ENCODE measurements around the gene EFCAB11. TPM values are rescaled to one million over a fixed set of nuclear protein-coding genes. Genes with fewer than 3 reads are reported as not detected.

Gene EFCAB11
- total RNA-seq, 2 donors from 2014 or later = 1.1 to 1.9 TPM

DNA sequence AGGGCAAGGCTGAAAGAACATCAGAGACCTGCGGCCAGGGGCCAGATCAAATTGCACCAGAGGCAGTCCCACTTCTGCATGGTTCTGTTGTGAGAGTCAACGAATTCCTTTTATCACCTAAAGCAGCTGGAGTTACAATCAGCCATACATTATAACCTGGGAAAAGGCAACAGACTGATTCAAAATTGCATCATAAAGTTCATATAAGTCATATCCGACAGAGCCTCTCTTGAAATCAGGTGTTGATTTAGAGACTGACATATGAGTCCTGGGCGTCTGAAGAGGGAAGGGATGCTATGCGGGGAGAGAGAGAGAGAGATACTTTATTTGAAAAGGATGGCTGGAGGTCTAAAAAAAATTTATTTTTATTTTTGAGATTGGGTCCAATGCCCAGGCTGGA lies 89.4 kb downstream of the EFCAB11 start:
- DNase-seq (no peak), ATAC-seq (no peak)
- H3K4me3 Mint-ChIP-seq = no peak overlapping the region
- H3K27me3 Mint-ChIP-seq = peaks cover 4% of the 10 kb centered on the region
- no peaks in the 10 kb centered on the region for H3K4me1 Mint-ChIP-seq
- peaks cover 4% of the 10 kb centered on the region for H3K9me3 ChIP-seq (ENCODE audit: control insufficient read depth, low read length, poor library complexity, severe bottlenecking)
- H3K36me3 Mint-ChIP-seq (ENCODE audit: low read depth) = no peaks in the 10 kb centered on the region
- no peak overlapping the region for H3K27ac Mint-ChIP-seq

DNA sequence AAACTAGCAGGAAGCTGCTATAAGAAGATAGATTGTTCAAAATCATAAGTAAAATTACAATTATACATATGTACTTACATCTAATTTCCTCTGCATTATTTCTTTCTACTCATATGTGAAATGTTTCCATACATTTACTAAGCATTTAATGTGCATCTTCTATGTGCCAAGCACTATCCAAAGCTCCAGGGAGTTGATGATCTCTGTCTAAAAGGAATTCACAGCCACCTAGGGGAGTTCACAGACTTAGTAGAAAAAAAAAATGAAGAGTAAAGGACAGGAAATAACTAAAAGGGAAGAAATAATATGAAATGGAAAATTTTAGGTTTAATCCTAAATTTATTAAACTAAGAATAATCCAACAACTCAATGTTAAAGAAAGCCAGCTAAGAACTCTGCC lies 91.7 kb downstream of the EFCAB11 start:
- peaks cover 4% of the 10 kb centered on the region for H3K27me3 Mint-ChIP-seq
- H3K27ac Mint-ChIP-seq = no peak overlapping the region

GRCh38 chr14:89861630-89862029 lies 92.9 kb downstream of the EFCAB11 start:
- Mint-ChIP-seq H3K27me3 (peaks cover 4% of the 10 kb centered on the region), H3K27ac (no peak overlapping the region), H3K4me1 (no peaks in the 10 kb centered on the region), H3K4me3 (no peak overlapping the region), H3K36me3 (ENCODE audit: low read depth) (no peaks in the 10 kb centered on the region)
- ATAC-seq (no peak), DNase-seq (no peak)
- H3K9me3 ChIP-seq (ENCODE audit: control insufficient read depth, low read length, poor library complexity, severe bottlenecking) = no peaks in the 10 kb centered on the region

More for the DNA sequence above, 91.7 kb downstream of the EFCAB11 start:
- peaks cover 3% of the 10 kb centered on the region for H3K9me3 ChIP-seq (ENCODE audit: control insufficient read depth, low read length, poor library complexity, severe bottlenecking)
- Mint-ChIP-seq H3K4me1 (no peaks in the 10 kb centered on the region), H3K4me3 (no peak overlapping the region), H3K36me3 (ENCODE audit: low read depth) (no peaks in the 10 kb centered on the region)
- DNase-seq (no peak), ATAC-seq (no peak)

- Mint-ChIP-seq H3K27ac (no peak overlapping the region), H3K27me3 (no peaks in the 10 kb centered on the region), H3K36me3 (ENCODE audit: low read depth) (peaks cover 2% of the 10 kb centered on the region), H3K4me1 (peaks cover 2% of the 10 kb centered on the region), H3K4me3 (no peak overlapping the region)
- H3K9me3 ChIP-seq (ENCODE audit: control insufficient read depth, low read length, poor library complexity, severe bottlenecking) = no peaks in the 10 kb centered on the region
- no peak for DNase-seq
- no peak for ATAC-seq
Measured at GRCh38 chr14:89858089-89858488, 96.4 kb downstream of the EFCAB11 start.

- no peak for ATAC-seq
- H3K27ac Mint-ChIP-seq = no peak overlapping the region
Measured at GRCh38 chr14:89856871-89857345, 97.6 kb downstream of the EFCAB11 start.

GRCh38 chr14:89855961-89856656 lies 98.4 kb downstream of the EFCAB11 start:
- H3K4me1 Mint-ChIP-seq = peaks cover 4% of the 10 kb centered on the region
- ATAC-seq = no peak

More at GRCh38 chr14:89856871-89857345, 97.6 kb downstream of the EFCAB11 start:
- Mint-ChIP-seq H3K4me3 (no peak overlapping the region), H3K36me3 (ENCODE audit: low read depth) (peaks cover 2% of the 10 kb centered on the region), H3K27me3 (no peaks in the 10 kb centered on the region), H3K4me1 (peaks cover 2% of the 10 kb centered on the region)
- no peak for DNase-seq
- H3K9me3 ChIP-seq (ENCODE audit: control insufficient read depth, low read length, poor library complexity, severe bottlenecking) = no peaks in the 10 kb centered on the region

DNA sequence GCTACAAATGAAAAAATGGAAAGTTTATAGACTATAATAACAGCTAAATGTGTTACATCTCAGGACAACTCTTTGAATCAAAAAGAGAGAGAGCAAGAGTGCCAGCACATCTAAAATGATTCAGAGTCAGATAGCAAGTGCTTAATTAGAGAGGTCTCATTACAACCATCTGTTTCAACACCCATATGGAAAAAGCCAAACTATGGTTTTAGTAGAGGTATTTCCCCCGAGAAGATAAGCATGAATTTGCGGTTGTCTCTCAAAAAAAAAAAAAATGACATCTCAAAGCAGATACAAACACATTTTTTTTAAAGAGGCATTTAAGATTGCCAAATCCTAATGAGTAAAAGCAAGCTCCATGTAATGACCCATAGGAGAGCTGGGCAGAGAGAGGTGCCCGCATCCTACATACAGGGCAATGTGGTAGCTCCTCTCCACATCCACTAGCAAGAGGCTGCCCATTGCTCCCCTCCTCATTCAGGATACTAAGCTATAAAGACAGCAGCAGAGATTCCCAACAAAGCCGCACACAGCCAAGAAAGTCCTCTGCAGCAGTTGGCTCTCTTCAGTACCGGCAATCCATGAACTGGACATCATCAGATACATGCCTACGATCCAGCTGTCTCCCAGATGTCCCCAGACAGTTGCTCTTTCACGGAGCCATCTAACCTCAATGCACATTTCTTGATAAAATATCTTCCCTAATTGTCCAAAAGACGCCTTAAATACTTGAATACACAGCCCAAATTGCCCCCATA lies 100.4 kb downstream of the EFCAB11 start:
- Mint-ChIP-seq H3K4me3 (no peak overlapping the region), H3K27me3 (no peaks in the 10 kb centered on the region), H3K36me3 (ENCODE audit: low read depth) (peaks cover 4% of the 10 kb centered on the region), H3K27ac (no peak overlapping the region), H3K4me1 (peaks cover 4% of the 10 kb centered on the region)
- no peaks in the 10 kb centered on the region for H3K9me3 ChIP-seq (ENCODE audit: control insufficient read depth, low read length, poor library complexity, severe bottlenecking)
- no peak for DNase-seq
- ATAC-seq = no peak

More at GRCh38 chr14:89855961-89856656, 98.4 kb downstream of the EFCAB11 start:
- H3K9me3 ChIP-seq (ENCODE audit: control insufficient read depth, low read length, poor library complexity, severe bottlenecking) = no peaks in the 10 kb centered on the region
- H3K36me3 Mint-ChIP-seq (ENCODE audit: low read depth) = peaks cover 4% of the 10 kb centered on the region
- no peaks in the 10 kb centered on the region for H3K27me3 Mint-ChIP-seq
- no peak overlapping the region for H3K27ac Mint-ChIP-seq
- no peak for DNase-seq
- no peak overlapping the region for H3K4me3 Mint-ChIP-seq

DNA sequence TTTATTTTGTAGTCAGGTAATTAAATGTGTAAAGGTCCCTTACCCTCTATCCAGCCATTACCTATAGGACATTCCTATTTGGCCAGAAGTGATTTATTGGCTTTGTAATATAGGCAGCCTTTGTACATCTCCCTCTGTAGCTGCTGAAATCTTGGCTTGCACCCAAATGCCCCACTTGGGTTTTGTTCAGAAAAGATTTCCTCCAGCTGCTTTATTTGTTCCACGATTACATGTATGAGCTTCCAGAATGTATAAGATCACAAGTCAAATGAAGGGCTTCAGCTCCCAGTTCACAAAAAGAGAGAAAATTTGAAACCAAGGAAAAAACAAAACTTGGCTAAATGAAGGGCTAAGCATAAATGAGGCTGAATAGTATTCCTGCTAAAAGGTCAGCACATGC lies 103.4 kb downstream of the EFCAB11 start:
- no peaks in the 10 kb centered on the region for H3K27me3 Mint-ChIP-seq

GRCh38 chr14:89849931-89850330 lies 104.6 kb downstream of the EFCAB11 start:
- DNase-seq (no peak), ATAC-seq (no peak)
- Mint-ChIP-seq H3K36me3 (ENCODE audit: low read depth) (peaks cover 2% of the 10 kb centered on the region), H3K27ac (no peak overlapping the region), H3K27me3 (no peaks in the 10 kb centered on the region), H3K4me1 (peaks cover 2% of the 10 kb centered on the region), H3K4me3 (no peak overlapping the region)
- no peaks in the 10 kb centered on the region for H3K9me3 ChIP-seq (ENCODE audit: control insufficient read depth, low read length, poor library complexity, severe bottlenecking)

More for the DNA sequence above, 103.4 kb downstream of the EFCAB11 start:
- no peak for ATAC-seq
- no peak overlapping the region for H3K27ac Mint-ChIP-seq
- no peak for DNase-seq
- H3K4me1 Mint-ChIP-seq = peaks cover 4% of the 10 kb centered on the region
- peaks cover 4% of the 10 kb centered on the region for H3K36me3 Mint-ChIP-seq (ENCODE audit: low read depth)
- no peaks in the 10 kb centered on the region for H3K9me3 ChIP-seq (ENCODE audit: control insufficient read depth, low read length, poor library complexity, severe bottlenecking)
- no peak overlapping the region for H3K4me3 Mint-ChIP-seq

- ATAC-seq = no peak
- H3K27ac Mint-ChIP-seq = no peak overlapping the region
- no peak overlapping the region for H3K4me3 Mint-ChIP-seq
- H3K4me1 Mint-ChIP-seq = peaks cover 2% of the 10 kb centered on the region
- no peak for DNase-seq
- H3K27me3 Mint-ChIP-seq = no peaks in the 10 kb centered on the region
- H3K9me3 ChIP-seq (ENCODE audit: control insufficient read depth, low read length, poor library complexity, severe bottlenecking) = no peaks in the 10 kb centered on the region
- H3K36me3 Mint-ChIP-seq (ENCODE audit: low read depth) = peaks cover 2% of the 10 kb centered on the region
Measured at GRCh38 chr14:89848165-89848564, 106.4 kb downstream of the EFCAB11 start.

- Mint-ChIP-seq H3K27me3 (no peaks in the 10 kb centered on the region), H3K4me1 (no peaks in the 10 kb centered on the region), H3K27ac (no peak overlapping the region), H3K36me3 (ENCODE audit: low read depth) (peaks cover 2% of the 10 kb centered on the region), H3K4me3 (no peak overlapping the region)
- H3K9me3 ChIP-seq (ENCODE audit: control insufficient read depth, low read length, poor library complexity, severe bottlenecking) = no peaks in the 10 kb centered on the region
- ATAC-seq (no peak), DNase-seq (no peak)
Measured at GRCh38 chr14:89845346-89845745, 109.2 kb downstream of the EFCAB11 start.

DNA sequence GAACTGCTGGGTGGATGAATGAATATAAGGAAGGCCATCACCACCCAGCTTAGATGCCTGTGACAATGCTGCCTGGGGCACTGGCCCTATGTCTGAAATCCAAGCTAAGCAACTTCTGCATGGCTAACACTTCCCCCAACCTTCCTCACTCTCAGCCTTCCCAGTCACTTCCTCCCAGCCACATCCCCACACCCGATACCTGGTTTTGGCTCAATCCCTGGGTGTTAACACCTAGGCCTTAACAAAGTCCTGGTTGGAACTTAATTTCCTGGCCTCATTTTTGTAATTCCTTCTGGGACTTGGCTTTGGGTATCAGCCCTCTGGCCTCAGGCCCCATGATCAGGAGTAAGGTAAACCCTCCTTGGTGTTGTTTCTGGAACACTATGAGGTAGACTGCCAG lies 110.0 kb downstream of the EFCAB11 start:
- H3K9me3 ChIP-seq (ENCODE audit: control insufficient read depth, low read length, poor library complexity, severe bottlenecking) = no peaks in the 10 kb centered on the region
- H3K27ac Mint-ChIP-seq = no peak overlapping the region
- H3K4me3 Mint-ChIP-seq = no peak overlapping the region
- ATAC-seq (no peak), DNase-seq (no peak)
- H3K27me3 Mint-ChIP-seq = no peaks in the 10 kb centered on the region
- peaks cover 2% of the 10 kb centered on the region for H3K36me3 Mint-ChIP-seq (ENCODE audit: low read depth)
- H3K4me1 Mint-ChIP-seq = no peaks in the 10 kb centered on the region

DNA sequence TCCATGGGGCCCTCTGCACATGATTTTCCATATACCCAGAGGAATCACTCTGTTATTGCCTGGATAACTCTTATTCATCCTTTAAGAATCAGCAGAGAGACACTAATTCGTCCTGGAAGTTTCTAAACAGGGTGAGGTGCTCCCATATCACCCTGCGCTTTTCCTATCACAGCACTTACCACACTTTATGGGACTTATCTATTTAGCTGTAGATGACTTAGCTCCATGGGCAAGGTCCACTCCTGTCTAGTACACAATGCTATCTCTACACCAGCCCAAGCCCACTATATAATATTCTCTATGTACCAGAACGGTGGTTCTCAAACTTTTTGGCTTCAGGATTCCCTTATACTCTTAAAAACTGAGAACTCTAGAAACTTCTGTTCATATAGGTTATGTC lies 111.7 kb downstream of the EFCAB11 start:
- Mint-ChIP-seq H3K4me3 (no peak overlapping the region), H3K27ac (no peak overlapping the region), H3K36me3 (ENCODE audit: low read depth) (peaks cover 2% of the 10 kb centered on the region), H3K27me3 (no peaks in the 10 kb centered on the region), H3K4me1 (no peaks in the 10 kb centered on the region)
- DNase-seq (no peak), ATAC-seq (no peak)
- no peaks in the 10 kb centered on the region for H3K9me3 ChIP-seq (ENCODE audit: control insufficient read depth, low read length, poor library complexity, severe bottlenecking)

Data from T-helper 17 cell (primary cell).